ENCODE data around the gene TMEM52. TPM values are rescaled to one million over a fixed set of nuclear protein-coding genes. Genes with fewer than 3 reads are reported as not detected.

The TMEM52 gene
- total and polyA plus RNA-seq, 9 of the 15 experiments (the other 6 are each of a cell fraction or from before 2014, with no cell fraction given) = 0.37 to 22.5 (median 6.8) TPM

DNA sequence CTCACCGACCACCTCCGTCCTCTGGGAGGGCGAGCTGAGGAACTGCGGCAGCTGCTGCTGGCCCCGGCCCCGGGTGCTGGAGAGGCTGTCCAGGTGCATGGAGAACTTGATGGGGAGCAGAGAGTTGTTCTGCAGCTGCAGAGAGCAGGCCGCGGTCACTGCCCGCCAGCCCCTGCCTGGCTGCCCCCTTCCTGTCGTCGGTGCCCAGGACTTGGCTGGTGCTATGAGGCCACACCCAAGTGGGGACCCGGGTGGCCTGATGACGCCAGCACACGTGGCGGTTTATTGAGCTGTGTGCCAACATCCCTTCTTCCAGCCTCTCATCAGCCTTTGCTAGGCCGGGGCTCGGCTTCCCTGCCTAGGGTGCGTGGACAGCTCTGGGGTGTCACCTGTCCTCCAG, 5.3 kb upstream of the TMEM52 start:
- Histone ChIP-seq H3K27me3 (ENCODE audit: control insufficient read depth in 2 of 2, insufficient read depth in 2 of 2, low read length in 2 of 2) (peaks cover 19 to 57% of the 10 kb centered on the region in 2 experiments; a peak in 4 of 5 replicates), H3K9me3 (replicated peaks; ENCODE audit: control insufficient read depth, insufficient read depth, low read depth, low read length) (no peaks in the 10 kb centered on the region), H3K79me2 (ENCODE audit: control insufficient read depth, insufficient read depth, low read length) (no peaks in the 10 kb centered on the region), H3K27ac (ENCODE audit: extremely low read depth, low read depth, low read length) (no peak overlapping the region), H3K9ac (ENCODE audit: insufficient read depth in 1 of 2, low read depth in 2 of 2, low read length in 2 of 2) (no peak overlapping the region), H4K20me1 (replicated peaks; ENCODE audit: control insufficient read depth, insufficient read depth, low read length) (peaks cover 8% of the 10 kb centered on the region), H3K4me2 (ENCODE audit: insufficient read depth, low read length) (no peak overlapping the region), H3K4me3 (no peak overlapping the region), H3K36me3 (ENCODE audit: control insufficient read depth, insufficient read depth, low read length) (no peaks in the 10 kb centered on the region), H2AFZ (ENCODE audit: low read depth, low read length) (no peak overlapping the region), H3K4me1 (replicated peaks in 1 of 2; ENCODE audit: control insufficient read depth in 2 of 2, insufficient read depth in 2 of 2, low read length in 2 of 2) (peaks cover 2 to 88% of the 10 kb centered on the region in 2 experiments; a peak in 2 of 5 replicates), H3K9me1 (ENCODE audit: control insufficient read depth, insufficient read depth, low read length) (no peaks in the 10 kb centered on the region)
- in situ Hi-C loops (cut with MboI) = no loop called here
- 7% methylated on average over 18 of the region's 18 CpGs for WGBS (ENCODE audit: insufficient coverage, low coverage, missing lambda C conversion rate)
- TF ChIP-seq, protein P1, sequence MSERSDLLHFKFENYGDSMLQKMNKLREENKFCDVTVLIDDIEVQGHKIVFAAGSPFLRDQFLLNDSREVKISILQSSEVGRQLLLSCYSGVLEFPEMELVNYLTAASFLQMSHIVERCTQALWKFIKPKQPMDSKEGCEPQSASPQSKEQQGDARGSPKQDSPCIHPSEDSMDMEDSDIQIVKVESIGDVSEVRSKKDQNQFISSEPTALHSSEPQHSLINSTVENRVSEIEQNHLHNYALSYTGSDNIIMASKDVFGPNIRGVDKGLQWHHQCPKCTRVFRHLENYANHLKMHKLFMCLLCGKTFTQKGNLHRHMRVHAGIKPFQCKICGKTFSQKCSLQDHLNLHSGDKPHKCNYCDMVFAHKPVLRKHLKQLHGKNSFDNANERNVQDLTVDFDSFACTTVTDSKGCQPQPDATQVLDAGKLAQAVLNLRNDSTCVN (CRISPR knock-in tag; IDR thresholded peaks at IDR 0.05) = no peak
- TF ChIP-seq TAF1 (IDR thresholded peaks at IDR 0.05; ENCODE audit: control insufficient read depth, extremely low read depth, insufficient read depth, low read length, severe bottlenecking) (no peak), ZFP30 (CRISPR knock-in tag; IDR thresholded peaks at IDR 0.05; ENCODE audit: borderline replicate concordance) (no peak), NR3C1 (CRISPR knock-in tag; IDR thresholded peaks at IDR 0.05) (0 out of 2 replicates have a peak, but pooled peaks have one; percentile 38)
- no peak for ATAC-seq
- FAIRE-seq = no peak
- ChIA-PET POLR2A (interaction anchor here (0.9 to 1.8 kb wide), 3 partner anchors 14 to 23 kb away, joined by 3 to 9 read pairs (median 4); no protein-coding TSS in a partner anchor), CTCF (ENCODE audit: low intra/inter-chr PET ratio) (no interaction called here)
- BruUV-seq (replicated peaks) = no TSS peak
- intact Hi-C loops (cut with micrococcal nuclease) = no loop called here
- no peak for DNase-seq (ENCODE audit: extremely low read depth in 1 of 4, low spot score in 3 of 4)

All from K562 (cell line).